ENCODE results near the gene TFEB.

The TFEB gene

GRCh38 chr6:41722969-41723529, 12.4 kb downstream of the TFEB start:
- no peak for DNase-seq (ENCODE audit: low read depth)

GRCh38 chr6:41721414-41721813, 14.0 kb downstream of the TFEB start:
- DNase-seq (ENCODE audit: low read depth) = no peak

GRCh38 chr6:41720783-41721182, 14.6 kb downstream of the TFEB start:
- DNase-seq (ENCODE audit: low read depth) = no peak

GRCh38 chr6:41720262-41720620, 15.2 kb downstream of the TFEB start:
- DNase-seq (ENCODE audit: low read depth) = no peak

- DNase-seq (ENCODE audit: low read depth) = no peak
Measured at GRCh38 chr6:41719436-41720261, 15.8 kb downstream of the TFEB start.

- no peak for DNase-seq (ENCODE audit: low read depth)
Measured at GRCh38 chr6:41718828-41719227, 16.6 kb downstream of the TFEB start.

- DNase-seq (ENCODE audit: low read depth) = no peak
Measured at GRCh38 chr6:41717392-41717736, 18.0 kb downstream of the TFEB start.

GRCh38 chr6:41716516-41717391, 18.7 kb downstream of the TFEB start:
- no peak for DNase-seq (ENCODE audit: low read depth)

- DNase-seq (ENCODE audit: low read depth) = no peak
Measured at GRCh38 chr6:41715795-41716515, 19.5 kb downstream of the TFEB start.

- no peak for DNase-seq (ENCODE audit: low read depth)
Measured at GRCh38 chr6:41714556-41715273, 20.7 kb downstream of the TFEB start.

- DNase-seq (ENCODE audit: low read depth) = no peak
Measured at GRCh38 chr6:41713650-41714291, 21.6 kb downstream of the TFEB start.

GRCh38 chr6:41713159-41713649, 22.2 kb downstream of the TFEB start:
- no peak for DNase-seq (ENCODE audit: low read depth)

GRCh38 chr6:41712651-41713103, 22.7 kb downstream of the TFEB start:
- no peak for DNase-seq (ENCODE audit: low read depth)

- DNase-seq (ENCODE audit: low read depth) = no peak
Measured at GRCh38 chr6:41711323-41712038, 23.9 kb downstream of the TFEB start.

- no peak for DNase-seq (ENCODE audit: low read depth)
Measured at GRCh38 chr6:41709375-41709774, 26.0 kb downstream of the TFEB start.

GRCh38 chr6:41708856-41709255, 26.6 kb downstream of the TFEB start:
- no peak for DNase-seq (ENCODE audit: low read depth)

GRCh38 chr6:41707565-41708200, 27.7 kb downstream of the TFEB start:
- peak; percentile 22 for DNase-seq (ENCODE audit: low read depth)

GRCh38 chr6:41706876-41707564, 28.4 kb downstream of the TFEB start:
- DNase-seq (ENCODE audit: low read depth) = no peak

All from stimulated activated CD4-positive, alpha-beta T cell treated with anti-CD3 and anti-CD28 coated beads, Interleukin-2, amount 100 ng/mL, for 4 hours (primary cell).